ENCODE data around the gene FAM89A. TPM values are rescaled to one million over a fixed set of nuclear protein-coding genes. Genes with fewer than 3 reads are reported as not detected.

The FAM89A gene
- total and polyA plus RNA-seq, 4 donors: 14.3 to 27.1 (median 23.2) TPM

DNA sequence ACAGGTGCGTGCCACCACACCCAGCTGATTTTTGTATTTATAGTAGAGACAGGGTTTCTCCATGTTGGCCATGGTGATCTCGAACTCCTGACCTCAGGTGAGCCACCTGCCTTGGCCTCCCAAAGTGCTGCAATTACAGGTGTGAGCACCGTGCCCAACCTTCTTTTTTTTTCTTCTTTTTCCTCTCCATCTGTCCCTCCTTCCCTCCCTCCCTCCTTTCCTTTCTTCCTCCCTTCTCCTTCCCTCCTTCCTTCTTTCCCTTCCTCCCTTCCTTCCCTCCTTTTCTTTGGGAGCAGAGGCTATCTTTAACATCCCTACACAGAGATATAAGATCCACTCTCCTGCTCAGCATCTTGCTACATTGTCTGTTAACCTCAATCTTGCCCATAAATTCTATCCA, 24.4 kb upstream of the FAM89A start:
- no peak for ATAC-seq (ENCODE audit: insufficient read depth, low FRiP score)
- H3K27ac ChIP-seq (ENCODE audit: low read depth in 1 of 2, low read length in 1 of 2): no peak overlapping the region

DNA sequence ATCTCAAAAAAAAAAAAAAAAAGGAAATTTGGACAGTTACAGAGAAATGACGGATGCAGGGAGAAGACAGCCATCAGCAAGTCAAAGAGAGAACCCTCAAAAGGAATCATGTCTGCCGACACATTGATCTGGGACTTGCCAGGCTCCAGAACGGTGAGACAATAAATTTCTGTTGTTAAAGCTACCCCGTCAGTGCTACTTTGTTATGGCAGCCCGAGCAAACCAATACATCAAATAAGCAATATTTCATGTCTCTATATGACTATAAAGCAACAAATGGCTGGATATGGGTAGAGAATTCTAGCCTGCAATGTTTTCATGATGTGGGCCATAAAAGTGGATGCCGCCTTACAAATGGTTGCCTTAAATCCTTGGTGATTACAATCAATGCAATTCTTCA, 23.3 kb upstream of the FAM89A start:
- Histone ChIP-seq H3K27me3 (ENCODE audit: control insufficient read depth in 3 of 3, insufficient read depth in 3 of 3, low read length in 2 of 3) (peaks cover 0 to 3% (median 0%) of the 10 kb centered on the region in 3 donors), H3K36me3 (ENCODE audit: control insufficient read depth in 4 of 4, insufficient read depth in 4 of 4, low read length in 4 of 4) (no peaks in the 10 kb centered on the region), H3K4me3 (no peak overlapping the region), H3K9me3 (ENCODE audit: control insufficient read depth in 4 of 4, insufficient read depth in 3 of 4, low read length in 3 of 4) (no peaks in the 10 kb centered on the region), H3K4me1 (ENCODE audit: control insufficient read depth in 5 of 5, insufficient read depth in 5 of 5, low read length in 5 of 5) (peaks cover 0 to 3% (median 0%) of the 10 kb centered on the region in 5 donors), H3K9ac (ENCODE audit: insufficient read depth in 1 of 2, low read length in 2 of 2) (no peak overlapping the region), H3K27ac (ENCODE audit: low read depth in 1 of 2, low read length in 1 of 2) (no peak overlapping the region)
- DNase-seq (no peak), ATAC-seq (ENCODE audit: insufficient read depth, low FRiP score) (no peak)
- TF ChIP-seq, protein P1, sequence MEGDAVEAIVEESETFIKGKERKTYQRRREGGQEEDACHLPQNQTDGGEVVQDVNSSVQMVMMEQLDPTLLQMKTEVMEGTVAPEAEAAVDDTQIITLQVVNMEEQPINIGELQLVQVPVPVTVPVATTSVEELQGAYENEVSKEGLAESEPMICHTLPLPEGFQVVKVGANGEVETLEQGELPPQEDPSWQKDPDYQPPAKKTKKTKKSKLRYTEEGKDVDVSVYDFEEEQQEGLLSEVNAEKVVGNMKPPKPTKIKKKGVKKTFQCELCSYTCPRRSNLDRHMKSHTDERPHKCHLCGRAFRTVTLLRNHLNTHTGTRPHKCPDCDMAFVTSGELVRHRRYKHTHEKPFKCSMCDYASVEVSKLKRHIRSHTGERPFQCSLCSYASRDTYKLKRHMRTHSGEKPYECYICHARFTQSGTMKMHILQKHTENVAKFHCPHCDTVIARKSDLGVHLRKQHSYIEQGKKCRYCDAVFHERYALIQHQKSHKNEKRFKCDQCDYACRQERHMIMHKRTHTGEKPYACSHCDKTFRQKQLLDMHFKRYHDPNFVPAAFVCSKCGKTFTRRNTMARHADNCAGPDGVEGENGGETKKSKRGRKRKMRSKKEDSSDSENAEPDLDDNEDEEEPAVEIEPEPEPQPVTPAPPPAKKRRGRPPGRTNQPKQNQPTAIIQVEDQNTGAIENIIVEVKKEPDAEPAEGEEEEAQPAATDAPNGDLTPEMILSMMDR (IDR thresholded peaks at IDR 0.05; ENCODE audit: control extremely low read depth, extremely low read depth): no peak
- WGBS, 2 donors: 82 to 89% methylated on average over 6 of the region's 6 CpGs

More for the DNA sequence above, 24.4 kb upstream of the FAM89A start:
- TF ChIP-seq, protein P1 (IDR thresholded peaks at IDR 0.05; ENCODE audit: control extremely low read depth, extremely low read depth): no peak
- peaks cover 0 to 3% (median 0%) of the 10 kb centered on the region in 5 donors for H3K4me1 ChIP-seq (ENCODE audit: control insufficient read depth in 5 of 5, insufficient read depth in 5 of 5, low read length in 5 of 5)
- H3K27me3 ChIP-seq (ENCODE audit: control insufficient read depth in 3 of 3, insufficient read depth in 3 of 3, low read length in 2 of 3): peaks cover 0 to 3% (median 0%) of the 10 kb centered on the region in 3 donors
- no peak overlapping the region for H3K9ac ChIP-seq (ENCODE audit: insufficient read depth in 1 of 2, low read length in 2 of 2)
- no peaks in the 10 kb centered on the region for H3K36me3 ChIP-seq (ENCODE audit: control insufficient read depth in 4 of 4, insufficient read depth in 4 of 4, low read length in 4 of 4)
- 82 to 90% methylated on average over 3 of the region's 3 CpGs for WGBS, 2 donors
- no peaks in the 10 kb centered on the region for H3K9me3 ChIP-seq (ENCODE audit: control insufficient read depth in 4 of 4, insufficient read depth in 3 of 4, low read length in 3 of 4)
- no peak for DNase-seq
- H3K4me3 ChIP-seq: no peak overlapping the region

DNA sequence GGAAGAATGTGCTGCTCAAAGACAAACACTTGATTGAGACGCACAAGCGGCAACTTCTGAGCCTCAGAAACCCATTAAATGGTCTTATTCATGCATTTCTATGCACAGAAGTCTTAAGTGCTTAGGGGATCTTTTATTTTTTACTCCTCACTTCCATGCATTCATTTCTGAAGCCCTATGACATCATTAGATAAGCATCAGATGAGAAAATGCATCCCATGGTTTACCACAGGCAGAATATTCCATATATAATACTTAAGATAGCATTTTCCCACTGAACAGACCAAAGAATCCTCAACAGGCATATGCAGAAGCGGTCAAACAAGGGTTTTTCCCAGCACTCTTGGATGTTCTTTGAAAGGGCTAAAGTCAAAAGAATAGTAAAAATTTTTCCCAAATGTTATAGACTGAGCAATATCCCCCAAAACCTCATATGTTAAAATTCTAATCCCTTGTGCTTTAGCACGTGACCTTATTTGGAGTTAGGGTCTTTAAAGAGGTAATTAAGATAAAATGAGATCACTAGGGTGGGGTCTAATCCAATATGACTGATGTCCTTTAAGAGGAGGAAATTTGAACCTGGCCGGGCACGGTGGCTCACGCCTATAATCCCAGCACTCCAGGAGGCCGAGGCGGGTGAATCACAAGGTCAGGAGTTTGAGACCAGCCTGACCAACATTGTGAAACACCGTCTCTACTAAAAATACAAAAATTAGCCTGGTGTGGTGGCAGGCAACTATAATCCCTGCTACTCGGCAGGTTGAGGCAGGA, 22.6 kb upstream of the FAM89A start:
- H3K4me3 ChIP-seq: no peak overlapping the region

More for the DNA sequence above, 22.6 kb upstream of the FAM89A start:
- Histone ChIP-seq H3K36me3 (ENCODE audit: control insufficient read depth in 4 of 4, insufficient read depth in 4 of 4, low read length in 4 of 4) (no peaks in the 10 kb centered on the region), H3K27ac (ENCODE audit: low read depth in 1 of 2, low read length in 1 of 2) (no peak overlapping the region), H3K9ac (ENCODE audit: insufficient read depth in 1 of 2, low read length in 2 of 2) (no peak overlapping the region), H3K27me3 (ENCODE audit: control insufficient read depth in 3 of 3, insufficient read depth in 3 of 3, low read length in 2 of 3) (peaks cover 0 to 3% (median 0%) of the 10 kb centered on the region in 3 donors), H3K4me1 (ENCODE audit: control insufficient read depth in 5 of 5, insufficient read depth in 5 of 5, low read length in 5 of 5) (peaks cover 0 to 3% (median 0%) of the 10 kb centered on the region in 5 donors), H3K9me3 (ENCODE audit: control insufficient read depth in 4 of 4, insufficient read depth in 3 of 4, low read length in 3 of 4) (no peaks in the 10 kb centered on the region)
- WGBS, 2 donors: 84 to 88% methylated on average over 11 of the region's 11 CpGs
- DNase-seq (no peak), ATAC-seq (ENCODE audit: insufficient read depth, low FRiP score) (no peak)
- TF ChIP-seq, protein P1 (IDR thresholded peaks at IDR 0.05; ENCODE audit: control extremely low read depth, extremely low read depth): no peak

Data from lung (tissue), 12 donors.